Bronchus fibroblast of lung (primary cell): ENCODE measurements around the gene ASAP3. TPM values are rescaled to one million over a fixed set of nuclear protein-coding genes. Genes with fewer than 3 reads are reported as not detected.

ENCODE experiments used
- total RNA-seq: library from RNA; depleted of rRNA; stranded (reverse); fragments of >200 nt; gene quantifications from 2 replicates; pipeline ENCODE4 v1.2.3, GENCODE V29; 2015

ASAP3 gene
- 25.6 TPM in 2 replicates for total RNA-seq

DNA sequence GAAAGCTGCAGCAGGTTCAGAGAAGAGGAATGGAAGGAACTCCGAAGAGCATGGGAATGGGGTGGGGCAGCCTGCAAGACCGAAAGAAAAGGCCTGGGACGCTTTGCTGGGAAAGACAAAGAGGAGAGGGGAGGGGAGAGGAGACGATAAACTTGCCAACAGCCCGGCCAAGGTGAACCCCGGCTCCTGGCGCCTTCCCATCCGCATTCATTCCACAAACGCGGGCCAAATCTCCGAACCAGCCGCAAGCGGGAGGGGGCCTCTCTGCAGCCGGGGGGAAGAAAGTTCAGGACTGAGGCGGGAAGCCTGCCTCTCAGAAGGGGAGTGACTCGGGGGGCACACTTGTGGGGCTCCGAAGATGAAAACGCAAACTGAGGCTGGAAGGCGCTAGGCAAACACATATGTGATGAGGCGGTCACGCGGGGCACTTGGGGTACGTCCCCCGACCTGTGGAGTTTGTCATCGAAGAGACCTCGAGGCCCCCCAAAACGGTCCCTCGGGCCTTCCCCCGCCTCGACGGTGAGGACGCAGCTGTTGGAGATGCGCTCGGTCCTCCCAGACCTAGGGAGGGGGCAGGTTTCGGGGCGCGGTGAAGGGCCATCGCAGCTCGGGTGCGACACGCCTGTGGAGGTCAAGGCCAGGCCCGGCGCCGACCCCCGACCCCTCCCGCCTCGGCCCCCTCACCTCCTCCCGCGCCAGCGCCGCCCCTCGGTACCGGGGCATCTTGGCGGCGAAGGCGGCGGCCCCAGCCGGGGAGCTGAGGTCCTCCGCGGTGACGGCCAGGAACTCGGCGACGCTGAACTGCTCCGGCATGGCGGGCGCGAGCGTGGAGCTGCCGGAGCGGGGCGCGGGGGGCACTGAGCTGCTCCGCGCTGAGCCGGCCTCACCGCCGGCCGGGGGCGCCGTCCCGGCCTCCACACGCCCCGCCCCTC is at the start of gene ASAP3:
Gene ASAP3, minus strand, starts transcription at position 859 of the 932 bp plus-strand sequence. Its CDS starts 46 bp downstream, at position 813.

DNA sequence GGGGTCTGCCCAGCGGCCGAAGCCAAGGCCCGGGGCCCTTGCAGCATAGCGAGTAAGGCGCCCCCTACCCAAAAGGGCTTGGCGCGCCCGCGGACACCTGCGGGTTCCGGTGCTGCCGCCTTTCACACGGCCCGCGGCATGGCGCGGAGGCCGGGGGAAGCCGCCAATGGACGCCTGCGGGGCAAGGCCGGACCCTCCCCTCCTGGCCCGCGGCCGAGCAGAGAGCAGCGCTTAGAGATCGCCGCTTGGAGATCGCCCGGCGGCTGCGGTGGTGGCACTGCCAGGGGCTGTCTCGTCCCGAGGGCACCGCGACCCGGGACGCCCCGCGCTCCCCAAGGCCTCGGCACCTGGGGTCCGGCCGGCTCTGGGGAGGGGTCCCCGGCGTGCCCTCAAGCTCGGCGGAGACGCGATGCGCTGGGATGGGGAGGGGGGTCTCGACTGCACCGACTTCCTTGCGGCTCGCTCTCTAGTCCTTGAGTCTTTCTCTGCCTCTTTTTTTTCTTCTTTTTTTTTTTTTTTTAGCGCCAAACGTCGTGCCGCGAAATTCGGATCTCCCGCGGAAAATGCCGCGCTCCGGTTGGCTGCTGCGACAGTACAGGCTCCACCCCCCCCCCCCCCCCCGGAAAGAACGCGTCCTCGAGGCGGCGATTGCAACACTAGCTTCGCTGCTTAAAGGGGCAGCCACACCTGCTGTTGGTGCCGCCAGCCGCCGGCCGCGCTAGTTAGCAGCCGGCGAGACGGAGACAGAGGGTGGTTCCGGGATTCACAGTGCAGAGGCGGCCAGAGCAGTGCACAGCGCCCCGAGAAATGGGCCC is 47.0 kb upstream of the ASAP3 start, which contains the start of gene E2F2:
Gene E2F2, minus strand, starts transcription at position 487 of the 815 bp plus-strand sequence. Its CDS starts 440 bp downstream, at position 47.

DNA sequence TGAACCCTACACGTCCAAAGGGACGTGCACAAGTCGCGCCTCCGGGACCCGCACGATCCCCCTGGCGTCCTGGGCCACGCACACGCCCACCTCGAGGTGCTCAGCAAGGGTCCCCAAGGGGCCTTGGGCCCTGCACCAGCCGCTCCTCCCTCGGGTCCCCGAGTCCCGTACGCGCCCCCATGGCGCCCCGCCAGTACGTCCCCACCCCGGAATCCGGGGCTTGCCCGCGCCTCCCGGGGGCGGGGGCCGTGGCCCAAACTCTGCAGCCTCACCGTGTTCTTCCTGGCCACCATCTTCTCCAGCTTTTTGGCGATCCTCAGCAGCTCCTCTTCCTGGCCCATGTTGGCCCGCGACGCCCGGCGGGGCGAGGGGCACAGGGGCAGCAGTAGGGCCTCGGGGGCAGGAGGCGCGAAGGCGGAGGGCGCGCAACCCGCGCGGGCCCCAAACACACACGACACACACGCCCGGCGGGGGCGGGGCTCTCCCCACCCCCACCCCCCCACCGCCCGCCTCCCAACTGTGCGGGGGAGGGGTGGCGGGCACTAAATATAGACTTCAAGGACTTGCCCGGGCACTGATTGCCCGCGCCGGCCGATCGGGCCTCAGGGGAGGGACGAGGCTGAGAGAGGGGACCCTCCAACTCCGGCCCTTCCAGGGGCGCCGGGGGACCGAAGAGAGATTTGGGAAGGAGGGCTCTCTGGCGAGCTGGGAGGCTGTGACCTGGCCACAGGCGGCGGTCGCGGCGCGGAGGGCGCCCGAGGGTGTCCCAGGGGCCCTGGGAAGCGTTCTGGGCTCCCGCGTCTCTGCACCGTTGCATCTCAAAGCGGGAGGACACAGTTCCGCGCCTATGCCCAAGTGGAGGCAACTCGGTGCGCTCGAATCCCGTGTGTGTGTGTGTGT is 59.4 kb downstream of the ASAP3 start, which contains the start of gene TCEA3:
Gene TCEA3, minus strand, starts transcription at position 456 of the 900 bp plus-strand sequence. Its CDS starts 115 bp downstream, at position 341.

Other genes starting within 250 kb of the ASAP3 start
- 67.9 and 88.1 TPM in 2 replicates for gene HNRNPR, start 139.9 kb downstream of the ASAP3 start, total RNA-seq
- 5.1 and 5.7 TPM in 2 replicates for gene ZNF436, start 114.3 kb downstream of the ASAP3 start, total RNA-seq
- gene TCEA3, start 59.4 kb downstream of the ASAP3 start, total RNA-seq: 4.8 and 5.9 TPM in 2 replicates
- gene E2F2, start 47.1 kb upstream of the ASAP3 start, total RNA-seq: 3.3 and 3.7 TPM in 2 replicates
- gene ID3, start 75.3 kb upstream of the ASAP3 start, total RNA-seq: 131 and 139 TPM in 2 replicates
- 952 and 1,010 TPM in 2 replicates for gene RPL11, start 207.6 kb upstream of the ASAP3 start, total RNA-seq